ENCODE data around the gene ACSM3.
"Not testable (repeated sequence)": the region's sequence is repeated elsewhere in the genome, so short reads cannot be mapped to it uniquely, and the experiment has no call there.

The ACSM3 gene, protein sequence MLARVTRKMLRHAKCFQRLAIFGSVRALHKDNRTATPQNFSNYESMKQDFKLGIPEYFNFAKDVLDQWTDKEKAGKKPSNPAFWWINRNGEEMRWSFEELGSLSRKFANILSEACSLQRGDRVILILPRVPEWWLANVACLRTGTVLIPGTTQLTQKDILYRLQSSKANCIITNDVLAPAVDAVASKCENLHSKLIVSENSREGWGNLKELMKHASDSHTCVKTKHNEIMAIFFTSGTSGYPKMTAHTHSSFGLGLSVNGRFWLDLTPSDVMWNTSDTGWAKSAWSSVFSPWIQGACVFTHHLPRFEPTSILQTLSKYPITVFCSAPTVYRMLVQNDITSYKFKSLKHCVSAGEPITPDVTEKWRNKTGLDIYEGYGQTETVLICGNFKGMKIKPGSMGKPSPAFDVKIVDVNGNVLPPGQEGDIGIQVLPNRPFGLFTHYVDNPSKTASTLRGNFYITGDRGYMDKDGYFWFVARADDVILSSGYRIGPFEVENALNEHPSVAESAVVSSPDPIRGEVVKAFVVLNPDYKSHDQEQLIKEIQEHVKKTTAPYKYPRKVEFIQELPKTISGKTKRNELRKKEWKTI

DNA sequence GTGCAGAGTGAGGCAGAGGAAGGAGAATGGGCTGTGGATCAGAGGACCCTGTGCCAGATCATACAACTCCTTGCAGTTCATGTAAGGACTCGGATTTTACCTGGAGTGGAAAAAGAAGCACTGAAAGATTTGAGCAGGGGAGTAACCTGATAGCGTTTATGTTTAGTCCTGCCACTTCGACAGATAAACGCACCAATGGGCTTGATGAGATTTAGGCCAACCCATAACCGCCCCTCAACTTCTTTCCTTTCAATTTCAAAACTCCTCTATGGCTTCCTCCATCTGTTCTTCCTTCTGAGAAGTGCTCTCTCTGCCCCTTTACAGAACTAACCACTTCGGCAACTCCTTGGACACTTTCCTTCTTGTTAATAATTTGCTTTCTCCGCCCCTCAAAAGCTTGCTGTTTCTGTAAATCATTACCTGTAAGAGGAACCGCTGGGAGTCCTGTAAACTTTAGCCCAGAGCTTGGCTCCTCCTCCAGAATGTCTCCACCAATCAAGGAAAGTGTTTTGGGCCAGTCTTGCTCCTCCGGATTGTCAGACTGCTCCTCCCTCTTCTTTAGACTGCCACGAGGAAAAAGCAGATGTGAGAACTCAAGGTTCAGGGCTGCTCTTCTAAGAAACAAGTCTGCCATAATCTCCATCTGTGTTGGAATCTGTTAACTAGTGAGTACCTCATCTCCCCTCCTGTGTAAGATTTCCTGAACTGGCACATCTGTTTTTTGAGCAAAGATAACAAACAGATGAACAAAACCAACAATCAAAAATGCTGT is at the start of gene ACSM3:
Gene ACSM3 (plus strand): TSS at position 554 of the 772 bp plus-strand sequence. CDS start 6,021 bp downstream, outside the sequence.
- peak; percentile 73 for DNase-seq (ENCODE audit: low read depth)

DNA sequence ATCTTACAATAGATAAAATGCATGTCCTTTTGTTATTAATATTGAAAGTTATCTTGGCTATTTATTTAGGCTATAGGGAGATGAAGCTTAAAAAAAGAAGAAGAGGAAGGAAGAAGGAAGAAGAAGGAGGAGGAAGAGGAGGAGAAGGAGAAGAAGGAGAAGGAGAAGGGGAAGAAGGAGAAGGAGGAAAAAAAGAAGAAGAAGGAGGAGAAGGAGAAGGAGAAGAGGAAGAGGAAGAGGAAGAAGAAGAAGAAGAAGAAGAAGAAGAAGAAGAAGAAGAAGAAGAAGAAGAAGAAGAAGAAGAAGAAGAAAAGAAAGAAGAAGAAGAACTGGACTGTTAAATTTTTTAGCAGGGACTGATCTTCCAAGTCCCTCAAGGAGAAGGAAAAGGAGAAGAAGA is 46.1 kb upstream of the ACSM3 start:
- DNase-seq (ENCODE audit: low read depth), result not testable (repeated sequence)

DNA sequence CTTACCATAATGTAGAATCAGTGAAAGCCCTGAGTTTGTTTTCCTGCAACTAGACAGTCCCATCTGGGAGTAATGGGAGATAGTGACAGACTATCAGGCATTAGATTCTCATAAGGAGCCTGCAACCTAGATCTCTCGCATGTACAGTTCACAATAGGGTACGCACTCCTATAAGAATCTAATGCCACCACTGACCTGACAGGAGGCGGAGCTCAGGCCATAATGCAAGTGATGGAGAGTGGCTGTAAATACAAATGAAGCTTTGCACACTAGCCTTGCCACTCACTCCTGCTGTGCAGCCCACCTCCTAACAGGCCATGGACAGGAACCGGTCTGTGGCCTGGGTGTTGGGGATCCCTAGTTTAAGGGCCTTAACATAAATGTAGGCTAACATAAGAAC is 43.6 kb upstream of the ACSM3 start:
- no peak for DNase-seq (ENCODE audit: low read depth)

DNA sequence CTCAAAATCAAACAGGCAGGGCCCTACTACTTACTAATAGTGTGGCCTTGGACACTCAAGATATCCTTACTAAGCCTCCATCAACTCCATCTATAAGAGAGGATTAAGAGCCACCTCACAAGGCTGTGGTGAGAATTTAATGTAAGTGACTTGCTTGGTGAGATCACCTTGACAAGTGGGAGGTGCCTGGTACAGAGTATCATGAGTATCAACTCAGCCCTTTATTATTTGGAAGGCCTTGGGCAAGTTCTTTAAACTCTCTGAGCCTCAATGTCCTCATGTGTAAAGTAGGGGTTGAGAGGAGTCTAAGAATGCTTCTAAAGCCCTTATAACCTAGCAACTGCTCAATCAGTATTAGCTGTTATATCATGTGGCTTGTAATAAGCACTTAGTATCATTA is 37.2 kb upstream of the ACSM3 start:
- DNase-seq (ENCODE audit: low read depth), result no peak

DNA sequence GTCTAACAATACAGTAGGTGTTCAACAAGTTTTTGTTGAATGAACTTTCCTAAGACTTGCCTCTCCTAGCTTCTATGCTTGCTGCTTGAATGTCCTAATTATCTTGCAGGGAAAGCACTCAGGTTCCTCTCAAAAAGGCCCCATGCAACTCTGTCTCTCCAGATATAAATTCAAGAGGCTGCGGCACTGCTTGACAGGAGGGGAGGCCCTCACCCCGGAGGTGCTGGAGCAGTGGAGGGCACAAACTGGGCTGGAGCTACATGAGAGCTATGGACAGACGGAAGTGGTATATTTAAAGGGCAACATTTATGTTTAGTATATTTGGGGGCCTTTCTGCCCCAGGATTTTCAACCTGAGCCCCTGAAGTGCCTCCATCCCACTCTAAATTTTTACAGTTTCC is 36.6 kb upstream of the ACSM3 start:
- DNase-seq (ENCODE audit: low read depth), result no peak

DNA sequence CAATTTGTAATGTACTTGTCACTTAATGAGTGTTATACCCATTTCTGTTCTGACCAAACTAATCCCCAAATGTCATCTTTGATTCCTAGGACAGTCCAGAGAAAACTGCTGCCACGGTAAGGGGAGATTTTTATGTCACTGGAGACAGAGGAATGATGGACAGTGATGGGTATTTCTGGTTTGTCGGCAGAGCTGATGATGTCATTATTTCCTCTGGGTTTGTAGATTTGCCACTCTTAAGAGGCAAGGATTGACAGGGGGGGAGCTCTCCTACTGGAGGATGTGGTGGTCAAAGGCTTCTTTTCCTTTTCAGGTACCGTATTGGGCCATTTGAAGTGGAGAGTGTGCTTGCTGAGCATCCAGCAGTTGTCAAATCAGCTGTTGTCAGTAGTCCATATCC is 34.7 kb upstream of the ACSM3 start:
- DNase-seq (ENCODE audit: low read depth), result no peak

DNA sequence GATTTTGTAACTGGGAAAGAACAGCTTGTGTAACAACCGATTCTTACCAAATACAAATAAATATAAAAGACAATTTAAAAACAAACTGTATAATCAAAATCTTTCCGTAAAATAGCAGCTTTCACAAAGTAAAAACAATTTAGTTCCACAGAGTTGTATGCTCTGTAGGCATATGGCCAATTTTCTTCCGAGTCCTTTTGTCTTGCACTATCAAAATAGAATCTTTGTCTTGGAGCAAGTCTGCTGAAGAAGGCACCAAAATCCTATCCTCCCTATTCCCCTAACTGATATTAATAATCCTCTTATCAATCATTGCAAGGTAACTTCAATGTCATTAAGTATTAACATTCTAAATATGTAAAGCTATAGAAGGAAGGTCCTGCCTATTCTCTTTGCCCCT is 29.8 kb upstream of the ACSM3 start:
- DNase-seq (ENCODE audit: low read depth), result no peak

DNA sequence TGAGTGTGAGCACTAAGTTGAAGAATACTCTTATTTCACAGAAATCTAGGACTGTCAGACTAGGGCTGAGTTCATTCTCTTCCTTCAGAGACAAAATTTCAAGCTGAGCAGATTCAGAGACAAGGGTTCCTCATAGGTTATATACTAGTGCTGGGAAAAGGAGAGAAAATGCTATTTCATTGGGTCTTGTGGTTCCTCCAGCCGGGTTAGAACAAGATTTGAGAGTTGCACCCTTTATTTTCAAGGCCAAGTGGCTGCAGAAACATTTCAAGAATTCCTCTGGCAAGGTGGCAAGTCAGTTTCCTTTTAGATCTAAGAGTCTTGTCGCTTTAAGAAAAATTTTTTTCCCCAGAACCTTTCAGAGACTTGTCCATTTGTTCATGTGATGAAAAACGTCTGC is 29.0 kb upstream of the ACSM3 start:
- DNase-seq (ENCODE audit: low read depth), result no peak

DNA sequence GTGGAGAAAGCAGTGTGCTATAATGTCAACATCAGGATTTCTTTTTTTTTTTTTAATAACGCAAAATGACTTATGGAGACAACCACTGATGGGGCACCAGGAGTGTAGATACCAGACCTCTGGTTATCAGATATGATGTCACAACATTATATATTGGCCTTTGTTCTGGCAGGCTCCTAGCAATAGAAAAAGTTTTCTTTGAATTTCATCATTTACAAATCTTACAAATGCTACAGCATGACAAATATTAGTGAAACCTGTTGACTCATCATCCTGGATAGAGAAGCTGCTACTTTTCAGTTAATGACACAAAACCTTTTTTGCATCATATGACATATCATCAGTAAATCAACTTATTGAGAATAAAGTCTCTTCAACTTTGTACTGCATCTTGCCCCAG is 28.3 kb upstream of the ACSM3 start:
- DNase-seq (ENCODE audit: low read depth), result no peak

DNA sequence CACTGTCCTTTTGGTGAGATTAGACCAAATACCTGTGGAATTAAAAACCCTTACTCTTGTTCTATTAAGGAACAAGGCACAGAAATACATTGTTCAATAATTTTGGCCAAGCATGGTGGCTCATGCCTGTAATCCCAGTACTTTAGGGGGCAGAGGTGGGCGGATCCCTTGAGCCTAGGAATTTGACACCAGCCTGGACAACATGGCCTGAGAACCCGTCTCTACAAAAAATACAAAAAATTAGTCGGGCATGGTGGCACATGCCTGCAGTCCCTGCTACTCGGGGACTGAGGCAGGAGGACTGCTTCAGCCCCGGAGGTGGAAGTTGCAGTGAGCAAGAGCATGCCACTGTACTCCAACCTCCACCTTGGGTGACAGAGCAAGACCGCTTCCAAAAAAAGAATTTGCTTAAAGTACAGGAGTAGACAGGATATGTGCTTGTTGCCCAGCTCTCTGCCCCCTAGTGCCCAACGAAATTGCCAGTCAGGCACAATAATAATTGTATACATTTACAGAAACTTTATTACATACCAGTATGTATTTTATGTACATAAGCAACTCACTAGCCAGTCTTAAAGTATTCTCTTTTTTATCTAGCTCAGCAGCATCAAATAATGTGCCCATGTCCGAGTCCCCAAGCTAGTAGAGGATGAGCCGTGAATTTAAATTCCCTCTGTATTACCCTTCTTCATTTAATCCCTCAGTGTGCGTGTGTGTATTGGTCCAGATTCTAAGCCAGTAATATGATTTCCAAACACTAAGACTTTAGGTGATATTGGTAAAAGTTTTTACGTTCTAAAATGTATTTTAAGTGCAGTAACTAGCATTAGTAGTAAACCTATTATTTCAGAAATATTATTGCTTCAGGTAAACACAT is 23.6 kb upstream of the ACSM3 start:
- DNase-seq (ENCODE audit: low read depth), result peak; percentile 6

DNA sequence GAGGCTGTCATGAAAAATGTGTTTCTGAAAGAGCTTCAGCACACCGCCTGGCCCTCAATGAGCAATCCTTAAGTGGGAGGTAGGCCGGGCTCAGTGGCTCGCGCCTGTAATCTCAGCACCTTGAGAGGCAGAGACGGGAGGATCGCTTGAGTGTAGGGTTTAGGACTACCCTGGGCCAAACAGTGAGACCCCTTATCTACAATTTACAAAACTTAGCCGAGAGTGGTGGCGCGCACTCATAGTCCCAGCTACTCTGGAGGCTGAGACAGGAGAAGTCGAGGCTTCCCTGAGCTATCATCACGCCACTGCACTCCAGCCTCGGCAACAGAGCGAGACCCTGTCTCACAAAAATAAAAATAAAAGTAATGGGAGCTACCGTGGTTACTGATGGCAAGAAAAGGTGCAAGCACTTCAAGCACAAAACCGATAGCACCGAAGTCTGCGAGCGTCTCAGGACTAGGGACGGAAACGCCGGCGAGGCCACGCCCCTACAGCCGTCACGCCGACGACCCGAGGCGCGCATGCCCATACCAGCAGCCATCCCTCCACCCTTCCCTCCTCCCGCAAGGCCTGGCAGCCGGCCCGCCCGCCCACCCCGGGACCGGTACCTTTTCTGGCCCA is 22.8 kb upstream of the ACSM3 start:
- DNase-seq (ENCODE audit: low read depth), result peak; percentile 75

DNA sequence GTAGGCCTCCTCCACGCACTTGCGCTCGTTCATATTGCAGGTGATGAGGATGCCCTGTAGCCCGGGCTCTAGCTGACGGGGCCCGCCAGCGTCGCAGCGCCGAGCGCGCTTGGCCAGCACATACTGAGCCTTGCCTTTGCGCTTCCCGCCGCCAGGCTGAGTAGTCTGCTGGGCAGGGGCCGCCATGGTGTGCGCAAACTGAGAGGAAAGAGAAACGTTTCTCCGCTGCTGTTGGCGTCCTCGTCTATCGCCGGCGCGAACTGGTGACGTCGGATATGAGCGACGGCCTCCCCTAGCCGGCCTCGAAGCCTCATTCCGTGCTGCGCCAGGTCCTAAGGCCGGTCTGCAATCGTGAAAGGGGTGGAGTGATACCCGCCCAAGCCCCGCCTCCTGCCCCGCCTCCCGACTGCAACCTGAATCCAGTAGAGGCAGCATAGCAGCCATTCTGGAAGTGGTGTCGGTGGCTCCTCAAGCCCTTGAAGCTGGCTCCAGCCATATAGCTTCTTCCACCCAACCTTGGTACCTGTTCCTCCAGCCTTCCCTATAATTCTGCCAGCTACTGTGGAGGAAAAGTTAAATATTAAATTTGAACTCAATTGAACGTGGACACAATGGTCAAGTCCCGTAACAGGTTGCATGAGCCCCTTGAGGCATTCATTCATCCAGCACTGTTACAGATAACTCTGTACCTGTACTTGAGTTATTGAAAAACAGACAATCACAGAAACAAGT is 22.1 kb upstream of the ACSM3 start, which contains the start of gene THUMPD1:
Gene THUMPD1 (minus strand): TSS at position 265 of the 732 bp plus-strand sequence. CDS start 79 bp downstream, at position 186.
- DNase-seq (ENCODE audit: low read depth), result peak; percentile 94

DNA sequence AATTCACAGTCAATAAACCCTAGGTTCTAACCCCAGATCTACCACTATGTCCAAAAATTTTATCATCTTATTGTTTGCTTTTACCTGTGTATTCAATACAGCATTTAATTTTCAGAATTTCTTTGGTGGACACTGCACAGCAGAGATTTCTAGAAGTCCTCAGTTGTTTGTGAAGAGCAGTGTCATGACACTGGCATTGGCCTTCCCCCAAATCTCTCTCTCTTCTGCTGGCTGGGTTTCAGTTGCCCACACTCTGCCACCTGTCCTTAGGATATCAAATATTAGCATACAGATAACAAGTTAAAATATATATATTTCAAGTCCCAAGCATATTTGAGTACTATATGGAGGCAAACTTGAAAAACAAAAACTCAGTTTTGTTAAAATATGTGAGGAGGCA is 20.2 kb upstream of the ACSM3 start:
- no peak for DNase-seq (ENCODE audit: low read depth)

DNA sequence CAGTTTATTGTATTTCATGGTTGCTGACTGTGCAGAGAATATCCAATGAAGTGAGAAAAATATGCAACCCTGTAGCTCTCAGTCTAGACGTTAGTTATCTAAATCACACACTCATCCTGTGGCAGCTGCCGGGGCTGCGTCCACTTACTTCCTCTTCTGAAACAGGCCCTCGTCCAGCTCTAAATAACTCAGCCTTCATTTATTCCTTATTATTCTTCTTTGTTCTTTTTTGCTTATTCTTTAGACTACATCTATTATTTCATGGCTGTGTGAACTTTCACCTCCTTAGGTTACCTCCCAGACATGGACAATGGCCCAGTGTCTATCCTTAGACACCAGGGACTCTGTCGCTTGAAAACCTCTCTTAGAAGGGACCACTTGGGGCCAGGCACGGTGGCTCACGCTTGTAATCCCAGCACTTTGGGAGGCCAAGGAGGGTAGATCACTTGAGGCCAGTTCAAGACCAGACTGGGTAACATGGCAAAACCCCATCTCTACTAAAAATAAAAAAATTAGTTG is 18.8 kb upstream of the ACSM3 start:
- DNase-seq (ENCODE audit: low read depth), result no peak

DNA sequence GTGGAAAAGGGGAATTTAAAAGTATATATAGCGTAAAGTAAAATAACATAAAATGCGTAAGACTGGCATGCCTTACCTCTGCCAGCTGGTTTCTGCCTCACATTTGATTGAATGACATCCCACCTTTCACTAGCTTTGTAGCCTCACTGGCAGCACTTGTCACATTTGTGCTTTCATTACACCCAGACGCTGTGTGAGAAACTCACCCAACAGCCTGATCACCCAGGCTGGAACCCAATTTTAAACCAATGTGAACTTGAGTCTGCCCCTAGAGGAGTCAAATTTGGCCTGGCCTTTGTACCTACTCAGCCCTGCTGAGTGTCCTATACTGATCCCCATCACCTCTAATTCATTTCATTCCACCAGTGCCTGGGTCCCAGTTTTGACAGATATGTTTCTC is 17.4 kb upstream of the ACSM3 start:
- DNase-seq (ENCODE audit: low read depth), result no peak

DNA sequence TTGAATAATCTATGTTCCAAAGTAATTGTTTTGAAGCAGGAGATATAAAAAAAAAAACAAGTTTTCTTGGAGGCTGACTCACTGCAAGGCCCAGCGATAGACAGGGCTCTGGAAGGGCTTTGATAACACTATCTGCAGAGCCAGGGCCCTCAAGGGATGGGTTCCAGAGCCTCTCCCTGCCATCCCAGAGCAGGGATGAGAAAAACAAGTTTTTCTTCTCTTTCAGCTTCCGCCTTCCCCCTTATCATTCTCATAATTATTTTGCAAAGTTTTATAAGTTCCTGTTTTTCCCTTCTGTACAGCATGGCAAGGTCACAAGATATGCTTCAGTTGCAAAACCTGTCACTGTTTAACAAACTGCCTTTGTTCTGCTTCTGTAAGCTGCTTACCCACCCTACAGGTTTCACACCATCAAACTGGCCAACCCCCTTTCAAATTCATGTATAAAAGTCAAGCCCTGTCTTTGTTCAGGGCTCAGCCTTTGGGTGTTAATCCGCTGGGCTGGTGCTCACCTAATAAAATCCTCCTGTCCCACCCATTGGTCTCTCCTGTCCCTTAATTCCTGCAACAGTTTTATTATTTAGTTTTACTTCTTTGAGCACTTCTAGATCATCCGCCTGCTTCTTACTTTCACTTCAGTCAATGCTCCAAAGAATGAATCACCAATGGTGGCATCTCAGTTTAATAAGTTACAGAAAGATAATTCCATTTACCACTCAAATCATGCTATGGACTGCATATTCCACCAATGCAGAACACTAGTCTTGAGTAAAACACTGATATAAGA is 16.6 kb upstream of the ACSM3 start:
- no peak for DNase-seq (ENCODE audit: low read depth)

DNA sequence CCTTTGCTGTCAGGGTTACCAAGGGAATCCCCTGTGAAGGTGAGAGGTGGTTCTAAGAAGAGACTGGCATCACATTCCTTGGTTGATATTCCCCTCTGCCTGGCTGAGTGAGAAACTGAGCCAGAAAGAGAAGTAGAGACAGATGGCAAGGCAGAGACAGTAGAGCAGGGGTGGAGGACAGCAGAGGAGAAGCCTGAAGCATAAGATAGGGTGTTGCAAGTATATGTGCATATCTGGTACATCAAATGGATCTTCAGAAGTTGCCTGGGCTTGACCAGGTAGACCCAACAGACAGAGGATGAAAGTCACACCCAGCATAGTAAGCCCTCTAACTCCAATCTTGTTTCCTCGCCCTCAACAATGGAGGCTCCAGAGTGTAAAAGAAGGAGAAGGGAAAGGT is 14.3 kb upstream of the ACSM3 start:
- DNase-seq (ENCODE audit: low read depth), result no peak

DNA sequence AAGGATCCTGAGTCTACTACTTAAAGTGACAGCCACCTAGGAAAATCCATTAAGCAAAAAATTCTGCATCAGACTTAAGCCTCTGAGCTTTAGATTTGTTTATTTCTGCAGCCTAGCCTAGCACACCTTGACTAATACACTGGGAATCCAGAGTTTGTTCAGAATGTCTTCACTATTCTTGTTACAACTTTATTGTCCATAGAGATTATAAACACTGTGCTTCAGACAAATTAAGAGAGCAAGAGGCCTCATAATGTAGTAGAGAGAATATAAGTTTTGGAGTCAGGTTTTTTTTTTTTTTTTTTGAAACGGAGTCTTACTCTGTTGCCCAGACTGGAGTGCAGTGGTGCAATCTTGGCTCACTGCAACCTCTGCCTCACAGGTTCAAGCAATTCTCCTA is 13.3 kb upstream of the ACSM3 start:
- DNase-seq (ENCODE audit: low read depth), result no peak

DNA sequence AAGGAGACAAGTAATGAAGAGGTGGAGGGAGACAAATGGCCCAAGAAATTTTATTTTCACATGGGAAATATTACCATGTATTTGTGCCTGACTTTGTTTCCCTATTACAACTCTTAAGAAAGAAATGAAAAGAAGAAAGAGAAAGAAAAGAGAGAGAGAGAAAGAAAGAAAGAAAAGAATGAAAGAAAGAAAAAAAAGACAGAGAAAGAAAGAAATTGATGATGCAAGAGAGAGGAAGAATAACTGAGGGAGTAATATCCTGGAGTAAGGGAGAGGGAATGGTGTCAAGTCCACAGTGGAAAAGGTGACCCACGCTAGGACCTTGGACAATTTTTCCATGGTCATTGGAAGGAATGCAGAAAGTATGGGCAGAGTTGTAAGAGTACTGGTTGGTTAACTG is 10.1 kb upstream of the ACSM3 start:
- DNase-seq (ENCODE audit: low read depth), result no peak

DNA sequence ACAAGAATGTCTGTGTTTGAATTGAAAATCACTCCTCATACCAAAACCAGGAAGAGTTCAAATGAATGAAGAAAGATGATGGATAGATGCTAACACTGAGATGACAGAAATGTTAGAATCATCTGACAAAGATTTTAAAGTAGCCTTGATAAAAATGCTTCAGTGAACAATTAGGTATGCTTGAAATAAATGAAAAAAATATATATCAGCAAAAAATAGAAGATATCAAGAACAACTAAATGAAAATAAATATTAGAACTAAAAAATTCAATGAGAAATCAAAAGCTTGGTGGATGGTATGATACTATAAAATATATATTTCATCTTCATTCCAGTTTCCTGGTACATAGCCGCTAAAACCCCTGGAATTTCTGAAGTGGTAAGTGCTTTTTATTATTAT is 8.6 kb upstream of the ACSM3 start:
- DNase-seq (ENCODE audit: low read depth), result no peak

Measured in fibroblast of gingiva (primary cell).